IPS-15b (cell line): ENCODE results near the gene FAM118A.
"Not testable (repeated sequence)": the region's sequence is repeated elsewhere in the genome, so short reads cannot be mapped to it uniquely, and the experiment has no call there.

Source experiments
- H3K27me3 ChIP-seq: one replicate; pipeline ENCODE4 v1.6.1; 2013; ENCODE audit warnings: low read length; ENCODE audit not compliant: control insufficient read depth, insufficient read depth
- H3K36me3 ChIP-seq: one replicate; pipeline ENCODE4 v1.6.1; 2013; ENCODE audit warnings: low read length; ENCODE audit not compliant: control insufficient read depth, insufficient read depth
- H3K4me1 ChIP-seq: one replicate; pipeline ENCODE4 v1.6.1; 2013; ENCODE audit warnings: mild to moderate bottlenecking, low read length; ENCODE audit not compliant: control insufficient read depth, insufficient read depth
- H3K4me3 ChIP-seq: one replicate; pipeline ENCODE4 v1.5.1; 2013; ENCODE audit warnings: low read depth, low read length
- H3K9ac ChIP-seq: one replicate; pipeline ENCODE4 v1.6.1; 2013; ENCODE audit warnings: low read depth, mild to moderate bottlenecking, low read length
- H3K9me3 ChIP-seq: one replicate; pipeline ENCODE4 v1.6.1; 2013; ENCODE audit warnings: mild to moderate bottlenecking, low read length; ENCODE audit not compliant: control insufficient read depth, insufficient read depth

FAM118A gene

DNA sequence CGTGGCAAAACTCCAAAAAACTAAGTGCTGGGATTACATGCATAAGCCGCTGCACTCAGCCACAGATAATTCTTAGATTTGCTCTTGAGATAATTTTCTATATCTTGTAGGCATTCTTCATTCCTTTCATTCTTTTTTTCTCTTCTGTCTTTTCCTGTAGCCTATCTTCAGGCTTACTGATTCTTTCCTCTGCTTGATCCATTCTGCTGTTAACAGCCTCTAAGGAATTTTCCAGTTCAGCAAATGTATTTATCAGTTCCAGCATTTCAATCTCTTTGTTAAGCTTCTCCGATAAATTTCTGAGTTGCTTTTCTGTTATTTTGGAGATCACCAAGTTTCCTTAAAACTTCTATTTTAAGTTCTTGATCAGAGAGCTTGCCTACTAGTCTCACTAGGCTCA lies 57.0 kb downstream of the FAM118A start:
- no peaks in the 10 kb centered on the region for H3K4me1 ChIP-seq
- no peaks in the 10 kb centered on the region for H3K36me3 ChIP-seq
- H3K9me3 ChIP-seq: no peaks in the 10 kb centered on the region
- no peak overlapping the region for H3K9ac ChIP-seq
- no peaks in the 10 kb centered on the region for H3K27me3 ChIP-seq
- no peak overlapping the region for H3K4me3 ChIP-seq

DNA sequence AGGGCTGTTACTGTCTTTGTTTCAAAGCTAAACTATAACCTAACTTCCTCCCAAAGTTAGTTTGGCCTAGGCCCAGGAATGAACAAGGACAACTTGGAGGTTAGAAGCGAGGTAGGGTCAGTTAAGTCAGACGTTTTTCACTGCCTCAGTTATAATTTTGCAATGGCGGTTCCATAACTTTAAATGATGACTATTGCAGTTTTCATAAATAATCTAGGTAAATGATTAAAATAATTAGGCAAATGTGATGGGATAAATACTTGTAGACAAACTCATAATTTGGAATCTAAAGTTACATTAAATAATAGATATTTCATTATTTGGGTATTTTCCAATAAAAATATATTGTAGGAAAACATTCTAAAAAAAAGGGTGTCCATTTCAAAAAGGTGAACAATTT lies 63.9 kb downstream of the FAM118A start:
- H3K4me3 ChIP-seq, H3K36me3 ChIP-seq, H3K27me3 ChIP-seq, H3K9me3 ChIP-seq, H3K9ac ChIP-seq, H3K4me1 ChIP-seq: not testable (repeated sequence)

DNA sequence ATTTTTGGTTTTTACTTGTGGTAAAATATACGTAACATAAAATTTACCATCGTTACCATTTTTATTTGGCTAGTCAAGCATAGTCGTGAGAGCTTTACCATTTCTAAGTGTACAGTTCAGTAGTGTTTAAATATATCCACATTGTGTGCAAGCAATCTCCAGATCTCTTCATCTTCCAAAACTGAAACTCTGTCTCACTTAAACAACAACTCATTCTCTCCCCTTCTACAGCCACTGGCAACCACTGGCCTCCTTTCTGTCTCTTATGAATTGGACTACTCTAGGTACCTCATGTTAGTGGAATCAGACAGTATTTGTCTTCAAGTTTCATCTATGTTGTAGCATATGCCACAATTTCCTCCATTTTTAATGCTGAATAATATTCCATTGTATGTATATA lies 66.3 kb downstream of the FAM118A start:
- H3K9ac ChIP-seq: no peak overlapping the region
- H3K9me3 ChIP-seq: no peaks in the 10 kb centered on the region
- no peaks in the 10 kb centered on the region for H3K4me1 ChIP-seq
- no peaks in the 10 kb centered on the region for H3K27me3 ChIP-seq
- no peak overlapping the region for H3K4me3 ChIP-seq
- H3K36me3 ChIP-seq: no peaks in the 10 kb centered on the region

DNA sequence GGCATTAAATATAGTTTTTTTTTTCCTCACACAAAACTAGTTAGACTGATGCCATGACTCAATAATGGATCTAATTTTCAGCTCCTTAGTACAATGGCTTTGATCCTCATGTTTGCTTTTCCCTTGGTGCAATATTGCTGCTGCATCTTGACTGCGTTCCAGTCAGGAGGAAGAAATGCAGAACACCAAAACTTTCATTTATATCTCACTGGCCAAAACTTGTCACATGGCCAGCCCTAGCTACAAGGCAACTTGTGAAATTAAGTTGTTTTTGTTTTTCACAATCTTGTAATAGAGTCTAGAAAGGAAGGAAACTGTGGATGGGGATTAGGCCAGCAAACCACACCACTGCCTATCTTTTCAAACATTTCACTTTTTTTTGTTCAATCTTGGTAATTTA lies 67.0 kb downstream of the FAM118A start:
- no peaks in the 10 kb centered on the region for H3K27me3 ChIP-seq
- H3K4me3 ChIP-seq: no peak overlapping the region
- H3K9me3 ChIP-seq: no peaks in the 10 kb centered on the region
- no peaks in the 10 kb centered on the region for H3K36me3 ChIP-seq
- no peak overlapping the region for H3K9ac ChIP-seq
- H3K4me1 ChIP-seq: no peaks in the 10 kb centered on the region

DNA sequence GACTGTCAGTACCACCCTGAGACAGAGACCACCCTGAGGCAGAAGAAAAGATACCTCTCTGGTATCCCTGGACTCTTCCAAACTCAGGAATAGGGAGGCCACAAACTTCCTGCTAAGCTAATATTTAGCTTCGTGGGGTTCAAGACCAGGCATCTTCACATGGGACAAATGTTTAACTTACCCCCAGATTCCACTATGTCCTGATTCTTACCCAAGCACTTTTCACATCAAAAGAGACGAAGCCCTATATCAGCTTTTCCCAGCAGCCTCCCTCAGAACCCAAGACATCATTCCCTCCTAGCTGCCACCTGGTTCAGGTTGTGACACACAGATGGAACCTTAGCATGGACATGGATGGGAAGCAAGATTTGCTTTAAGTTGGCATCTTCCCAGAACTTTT lies 71.6 kb downstream of the FAM118A start:
- Histone ChIP-seq H3K36me3 (no peaks in the 10 kb centered on the region), H3K4me1 (no peaks in the 10 kb centered on the region), H3K9ac (no peak overlapping the region), H3K9me3 (no peaks in the 10 kb centered on the region), H3K4me3 (no peak overlapping the region), H3K27me3 (no peaks in the 10 kb centered on the region)

DNA sequence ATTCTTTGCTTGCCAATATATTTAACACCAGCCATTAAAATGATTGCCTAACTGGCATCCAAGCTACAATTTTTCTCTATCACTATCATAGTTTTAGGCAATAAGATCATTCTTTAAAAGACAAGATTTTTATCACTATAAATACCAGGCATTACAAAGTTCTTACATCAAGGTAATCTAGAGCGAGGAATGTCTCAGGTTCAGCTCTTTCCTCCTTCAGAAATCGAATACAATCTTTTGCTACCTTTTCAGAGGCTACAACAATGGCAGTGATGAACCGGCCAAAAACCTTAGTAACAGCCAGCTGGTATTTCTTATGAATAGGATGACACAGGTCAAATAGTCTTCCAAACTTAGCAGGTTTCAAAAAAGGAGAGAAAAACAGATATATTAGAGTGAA lies 79.8 kb downstream of the FAM118A start:
- H3K4me1 ChIP-seq: no peaks in the 10 kb centered on the region
- H3K9ac ChIP-seq: no peak overlapping the region
- no peaks in the 10 kb centered on the region for H3K36me3 ChIP-seq
- H3K9me3 ChIP-seq: no peaks in the 10 kb centered on the region
- no peak overlapping the region for H3K4me3 ChIP-seq
- no peaks in the 10 kb centered on the region for H3K27me3 ChIP-seq
